Stimulated activated memory B cell treated with anti-CD40 and anti-IgM and Interleukin-4, amounts not matched to agents 10 μg/mL and 1 μg/mL and 100 μg/mL, for 72 hours (primary cell): ENCODE measurements around the gene TBC1D22B.
A peak's percentile ranks its signal among the peaks of the same experiment; 100 is the strongest.

ENCODE experiments used
- ATAC-seq: fragments of 150-1000 bp; cut with Tn5 transposase; 2 replicates; pipeline ENCODE4 v1.10.0; 2021
- H3K27ac Mint-ChIP-seq: one replicate; pipeline ENCODE4 v1.8.0; 2022; ENCODE audit warnings: mild to moderate bottlenecking, mixed read lengths
- H3K27me3 Mint-ChIP-seq: one replicate; pipeline ENCODE4 v1.8.0; 2022; ENCODE audit warnings: mixed read lengths
- H3K36me3 Mint-ChIP-seq: one replicate; pipeline ENCODE4 v1.8.0; 2022; ENCODE audit warnings: mixed read lengths
- H3K4me1 Mint-ChIP-seq: one replicate; pipeline ENCODE4 v1.8.0; 2022; ENCODE audit warnings: mixed read lengths
- H3K4me3 Mint-ChIP-seq: one replicate; pipeline ENCODE4 v1.8.0; 2022; ENCODE audit warnings: mild to moderate bottlenecking, moderate library complexity, mixed read lengths
- H3K9me3 Mint-ChIP-seq: one replicate; pipeline ENCODE4 v1.8.0; 2022; ENCODE audit warnings: mixed read lengths

TBC1D22B gene

DNA sequence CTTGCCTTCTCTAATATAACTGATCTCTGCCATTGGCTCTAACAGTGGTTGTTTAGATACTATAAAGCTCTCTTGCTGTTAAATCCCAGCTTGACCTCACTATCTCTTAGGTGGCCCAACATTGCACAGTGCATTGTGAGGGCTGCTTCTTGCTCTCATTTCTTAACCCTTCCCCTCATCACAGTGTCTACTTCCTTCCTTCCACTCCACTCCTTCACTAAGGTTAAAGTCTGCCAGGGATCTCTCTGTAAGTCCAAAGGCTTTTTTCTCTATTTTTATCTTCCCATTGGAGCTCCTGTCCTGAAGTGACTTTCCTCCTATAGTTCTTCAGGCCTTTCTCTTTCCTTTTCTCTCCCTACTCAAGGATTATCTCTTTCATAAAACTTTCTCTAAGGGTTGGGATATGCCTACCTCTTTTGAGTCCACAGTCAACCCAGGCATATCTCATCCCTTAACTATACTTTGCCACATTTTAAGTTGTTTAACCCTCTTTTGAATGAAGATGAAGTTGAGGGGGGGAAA is 4.0 kb upstream of the TBC1D22B start:
- Mint-ChIP-seq H3K4me1 (peaks cover 25% of the 10 kb centered on the region), H3K27me3 (peaks cover 11% of the 10 kb centered on the region), H3K4me3 (no peak overlapping the region), H3K36me3 (no peaks in the 10 kb centered on the region), H3K9me3 (no peaks in the 10 kb centered on the region), H3K27ac (no peak overlapping the region)
- no peak for ATAC-seq

DNA sequence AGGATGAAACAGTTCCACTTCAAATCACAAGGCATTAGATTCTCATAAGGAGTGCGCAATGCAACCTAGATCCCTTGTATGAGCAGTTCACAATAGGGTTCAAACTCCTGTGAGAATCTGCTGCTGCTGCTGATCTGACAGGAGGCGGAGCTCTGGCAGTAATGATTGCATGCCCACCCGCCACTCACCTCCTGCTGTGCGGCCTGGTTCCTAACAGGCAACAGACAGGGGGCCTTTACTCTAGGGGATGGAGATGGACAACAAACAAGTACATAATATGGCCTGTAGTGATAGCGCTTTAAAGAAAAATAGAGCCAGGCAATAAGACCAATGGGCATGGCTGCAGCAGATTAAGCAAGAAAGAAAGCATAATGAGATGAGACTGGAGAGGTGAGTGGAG is 2.7 kb upstream of the TBC1D22B start:
- no peak for ATAC-seq
- Mint-ChIP-seq H3K4me3 (no peak overlapping the region), H3K27me3 (no peaks in the 10 kb centered on the region), H3K9me3 (no peaks in the 10 kb centered on the region), H3K27ac (no peak overlapping the region), H3K4me1 (peaks cover 38% of the 10 kb centered on the region), H3K36me3 (no peaks in the 10 kb centered on the region)

DNA sequence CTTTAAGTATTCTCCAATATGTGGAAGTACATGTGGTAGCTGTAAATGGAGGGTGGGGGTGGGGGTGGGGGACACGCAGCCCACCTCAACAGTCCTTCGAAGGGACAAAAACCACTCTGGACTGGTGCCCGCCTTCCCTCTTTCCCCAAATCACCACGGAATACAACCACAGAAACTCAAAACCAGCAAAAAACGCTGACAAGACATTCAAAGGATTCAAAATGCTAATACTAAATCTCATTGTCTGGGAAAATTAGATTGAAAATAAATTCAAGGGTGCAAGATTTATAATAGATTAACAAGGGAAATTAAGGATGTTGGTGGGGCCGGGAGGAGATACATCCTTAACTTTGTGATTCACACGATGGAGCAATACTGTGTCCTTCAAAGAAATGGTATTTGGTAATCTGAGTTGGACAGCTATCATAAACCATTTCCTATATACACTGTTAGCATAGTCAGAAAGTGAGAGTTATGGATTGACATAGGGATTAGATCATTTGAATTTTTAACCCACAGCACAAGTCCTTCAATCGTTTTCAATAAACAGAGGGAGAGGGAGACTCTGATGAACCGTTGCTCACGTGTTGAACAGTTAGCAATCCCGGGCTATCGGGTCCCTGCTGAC is 766 bp upstream of the TBC1D22B start:
- H3K27ac Mint-ChIP-seq: peak overlapping the region; percentile 97
- no peaks in the 10 kb centered on the region for H3K36me3 Mint-ChIP-seq
- H3K9me3 Mint-ChIP-seq: no peaks in the 10 kb centered on the region
- peaks cover 41% of the 10 kb centered on the region for H3K4me1 Mint-ChIP-seq
- no peaks in the 10 kb centered on the region for H3K27me3 Mint-ChIP-seq
- peak overlapping the region; percentile 94 for H3K4me3 Mint-ChIP-seq
- no peak for ATAC-seq

DNA sequence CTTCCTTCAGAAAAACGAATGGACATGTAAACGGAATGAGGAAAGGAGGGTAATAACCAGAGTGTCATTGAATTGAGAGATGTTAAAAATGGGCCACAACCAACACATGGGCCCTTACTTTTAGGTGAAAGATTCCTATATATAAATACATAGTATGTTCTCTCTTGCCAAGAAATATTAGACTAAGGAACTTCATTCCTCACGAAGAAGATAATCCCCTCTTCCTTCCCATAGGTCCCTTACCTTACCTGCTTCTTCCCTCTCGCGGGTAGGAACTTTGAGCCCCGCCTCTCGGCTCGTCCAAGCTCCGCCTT is 295 bp upstream of the TBC1D22B start:
- Mint-ChIP-seq H3K27ac (peak overlapping the region; percentile 97), H3K4me3 (peak overlapping the region; percentile 94), H3K9me3 (no peaks in the 10 kb centered on the region), H3K4me1 (peaks cover 42% of the 10 kb centered on the region), H3K36me3 (no peaks in the 10 kb centered on the region), H3K27me3 (no peaks in the 10 kb centered on the region)
- ATAC-seq: no peak

DNA sequence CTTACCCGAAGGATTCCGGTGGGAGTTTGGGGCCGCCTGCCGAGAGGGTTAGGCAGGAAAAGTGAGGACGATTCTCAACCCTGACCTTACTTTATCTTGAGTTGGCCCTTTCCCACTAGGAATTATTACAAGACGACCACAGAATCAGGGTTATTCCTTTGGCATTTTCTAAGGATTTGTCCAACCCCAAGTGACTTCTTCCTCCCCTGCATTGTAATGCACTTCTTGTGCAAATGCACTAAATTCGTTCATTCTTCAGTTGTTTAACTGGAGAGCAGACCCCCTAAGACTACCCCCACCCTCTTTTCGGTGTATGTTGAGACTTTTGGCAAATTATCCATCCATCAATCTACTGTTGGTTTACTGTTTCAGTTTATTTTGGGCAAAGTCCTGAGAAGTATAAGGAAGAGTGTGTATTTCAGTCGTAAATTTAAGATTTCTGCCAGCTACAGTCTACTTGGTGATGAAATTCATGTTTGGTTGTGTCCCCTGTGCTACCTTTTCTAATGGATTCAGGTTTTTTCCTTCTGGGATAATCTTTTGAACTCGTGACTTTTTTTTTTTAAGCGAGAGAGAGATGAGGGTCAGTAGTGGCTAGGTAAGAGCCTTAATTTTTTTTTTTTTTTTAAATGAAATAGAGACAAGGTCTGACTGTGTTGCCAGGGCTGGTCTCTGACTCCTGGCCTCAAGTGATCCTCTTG is 983 bp downstream of the TBC1D22B start:
- Mint-ChIP-seq H3K9me3 (no peaks in the 10 kb centered on the region), H3K36me3 (peaks cover 6% of the 10 kb centered on the region), H3K4me3 (peak overlapping the region; percentile 94), H3K27ac (peak overlapping the region; percentile 97), H3K27me3 (no peaks in the 10 kb centered on the region), H3K4me1 (peaks cover 55% of the 10 kb centered on the region)
- no peak for ATAC-seq

DNA sequence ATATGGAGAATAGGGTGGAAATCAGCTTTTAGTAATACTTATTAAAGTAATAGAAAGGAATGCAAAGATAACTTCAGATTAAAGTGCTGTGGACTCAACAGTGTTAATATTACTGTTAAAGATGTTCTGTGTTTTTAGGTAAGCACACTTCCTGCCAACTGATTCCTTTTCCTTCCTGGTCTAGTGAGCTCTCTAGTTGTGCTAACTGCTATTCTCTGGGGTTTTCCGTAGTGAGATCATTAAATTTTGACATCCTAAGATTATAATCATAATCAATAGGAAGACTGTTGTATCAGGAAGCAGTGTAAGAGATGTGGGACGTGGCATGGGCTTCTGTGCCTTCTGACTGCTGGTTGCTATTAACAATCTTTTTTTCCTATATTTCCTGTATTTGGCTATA is 1.6 kb downstream of the TBC1D22B start:
- peaks cover 11% of the 10 kb centered on the region for H3K36me3 Mint-ChIP-seq
- peaks cover 56% of the 10 kb centered on the region for H3K4me1 Mint-ChIP-seq
- H3K27ac Mint-ChIP-seq: peak overlapping the region; percentile 97
- peak overlapping the region; percentile 60 for H3K4me3 Mint-ChIP-seq
- no peaks in the 10 kb centered on the region for H3K27me3 Mint-ChIP-seq
- no peaks in the 10 kb centered on the region for H3K9me3 Mint-ChIP-seq
- no peak for ATAC-seq

DNA sequence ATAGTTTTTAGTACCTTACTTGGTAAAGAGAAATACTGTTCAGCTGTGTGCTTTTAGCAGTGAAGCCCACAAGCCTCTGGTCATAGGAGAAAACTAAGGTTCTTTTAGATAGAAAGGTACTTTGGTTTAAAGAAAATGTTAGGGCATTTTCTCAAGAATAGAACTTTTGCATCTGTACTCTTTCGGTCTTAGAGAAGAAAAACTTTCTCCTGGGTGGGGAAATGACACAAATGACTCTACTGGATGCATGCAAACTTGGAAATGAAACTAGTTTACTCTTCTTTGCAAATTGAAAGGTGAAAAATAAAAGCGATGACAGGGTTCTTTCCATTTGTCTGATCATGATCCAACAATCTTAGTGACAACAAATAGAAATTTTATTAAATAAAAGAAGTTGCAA is 2.5 kb downstream of the TBC1D22B start:
- no peak for ATAC-seq
- H3K27ac Mint-ChIP-seq: peak overlapping the region; percentile 97
- peak overlapping the region; percentile 23 for H3K4me3 Mint-ChIP-seq
- no peaks in the 10 kb centered on the region for H3K27me3 Mint-ChIP-seq
- no peaks in the 10 kb centered on the region for H3K9me3 Mint-ChIP-seq
- H3K4me1 Mint-ChIP-seq: peaks cover 64% of the 10 kb centered on the region
- H3K36me3 Mint-ChIP-seq: peaks cover 11% of the 10 kb centered on the region

DNA sequence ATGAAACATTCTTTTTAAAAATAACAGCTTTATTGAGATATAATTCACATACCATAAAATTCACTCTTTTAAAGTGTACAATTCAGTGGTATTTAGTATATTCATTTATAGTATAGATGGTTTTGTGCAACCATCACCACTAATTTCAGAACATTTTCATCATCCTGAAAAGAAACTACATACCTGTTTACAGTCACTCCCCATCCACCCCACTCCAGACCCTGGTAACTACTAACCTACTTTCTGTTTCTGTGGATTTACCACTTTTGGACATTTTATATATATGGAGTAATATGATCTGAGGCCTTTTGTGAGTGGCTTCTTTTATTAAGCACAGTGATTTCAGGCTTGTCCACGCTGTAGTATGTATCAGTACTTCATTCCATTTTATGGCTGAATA is 2.9 kb downstream of the TBC1D22B start:
- Mint-ChIP-seq H3K36me3 (peaks cover 11% of the 10 kb centered on the region), H3K27me3 (no peaks in the 10 kb centered on the region), H3K4me1 (peaks cover 66% of the 10 kb centered on the region), H3K4me3 (no peak overlapping the region), H3K27ac (no peak overlapping the region), H3K9me3 (no peaks in the 10 kb centered on the region)
- no peak for ATAC-seq

DNA sequence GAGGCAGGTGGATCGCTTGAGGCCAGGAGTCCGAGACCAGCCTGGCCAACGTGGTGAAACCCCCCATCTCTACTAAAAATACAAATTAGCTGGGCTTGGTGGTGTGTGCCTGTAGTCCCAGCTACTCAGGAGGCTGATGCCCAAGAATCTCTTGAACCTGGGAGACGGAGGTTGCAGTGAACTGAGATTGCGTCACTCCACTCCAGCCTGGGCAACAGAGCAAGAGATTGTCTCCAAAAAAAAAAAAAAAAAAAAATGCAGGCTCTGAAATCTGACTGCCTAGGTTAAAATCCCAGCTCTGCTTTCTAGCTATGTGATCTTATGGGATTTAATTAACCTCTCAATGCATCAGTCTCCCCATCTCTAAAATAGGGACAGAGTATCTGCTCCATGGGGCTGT is 3.6 kb downstream of the TBC1D22B start:
- no peak overlapping the region for H3K4me3 Mint-ChIP-seq
- no peaks in the 10 kb centered on the region for H3K9me3 Mint-ChIP-seq
- no peak overlapping the region for H3K27ac Mint-ChIP-seq
- no peaks in the 10 kb centered on the region for H3K27me3 Mint-ChIP-seq
- no peak for ATAC-seq
- peaks cover 68% of the 10 kb centered on the region for H3K4me1 Mint-ChIP-seq
- peaks cover 11% of the 10 kb centered on the region for H3K36me3 Mint-ChIP-seq

DNA sequence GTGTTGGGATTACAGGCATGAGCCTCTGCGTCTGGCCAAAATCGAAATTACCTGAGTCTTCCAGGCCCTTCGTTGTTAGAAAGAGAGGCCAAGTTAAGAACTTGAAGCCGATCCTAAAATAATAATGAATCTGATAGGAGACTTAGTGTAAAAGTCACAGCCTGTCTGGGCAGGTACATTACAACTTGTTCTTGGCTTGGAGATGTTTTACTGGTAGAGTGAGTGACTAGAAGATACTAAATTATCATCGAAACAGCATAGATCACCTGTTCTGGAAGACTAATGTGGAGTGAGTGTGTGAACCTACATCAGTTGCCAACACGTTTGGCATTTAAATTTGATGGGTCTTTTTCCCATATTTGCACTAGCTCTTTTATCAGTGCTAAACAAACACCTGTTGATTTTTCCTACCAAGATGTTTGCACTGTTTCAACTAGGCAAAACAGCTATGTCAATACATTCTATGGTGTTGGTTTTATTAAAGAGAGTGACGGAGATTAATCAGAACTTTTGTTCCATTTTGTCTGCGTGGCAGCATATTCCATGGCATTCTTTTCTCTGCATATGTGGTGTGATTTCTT is 5.0 kb downstream of the TBC1D22B start:
- no peak overlapping the region for H3K4me3 Mint-ChIP-seq
- H3K27ac Mint-ChIP-seq: no peak overlapping the region
- H3K36me3 Mint-ChIP-seq: peaks cover 11% of the 10 kb centered on the region
- no peak for ATAC-seq
- peaks cover 59% of the 10 kb centered on the region for H3K4me1 Mint-ChIP-seq
- no peaks in the 10 kb centered on the region for H3K27me3 Mint-ChIP-seq
- H3K9me3 Mint-ChIP-seq: no peaks in the 10 kb centered on the region

DNA sequence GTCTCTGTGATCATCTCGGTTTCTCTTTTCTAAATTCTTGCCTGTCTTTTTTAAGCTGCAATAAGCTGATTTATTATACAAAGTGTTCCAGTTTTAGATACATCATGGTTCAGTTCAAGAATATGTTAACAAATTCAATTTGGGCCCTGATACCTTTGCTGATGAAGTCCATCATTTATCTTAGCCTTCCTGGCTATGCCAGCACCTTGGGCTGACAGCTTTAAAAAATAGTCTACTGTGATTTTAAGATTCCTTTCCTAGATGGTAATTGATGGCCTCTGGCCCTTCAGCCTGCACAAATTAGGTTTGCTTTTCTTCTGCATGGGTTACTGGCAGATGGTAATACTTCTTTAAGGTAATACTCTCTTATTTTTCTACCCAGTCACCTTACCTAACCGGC is 7.4 kb downstream of the TBC1D22B start:
- peaks cover 28% of the 10 kb centered on the region for H3K36me3 Mint-ChIP-seq

DNA sequence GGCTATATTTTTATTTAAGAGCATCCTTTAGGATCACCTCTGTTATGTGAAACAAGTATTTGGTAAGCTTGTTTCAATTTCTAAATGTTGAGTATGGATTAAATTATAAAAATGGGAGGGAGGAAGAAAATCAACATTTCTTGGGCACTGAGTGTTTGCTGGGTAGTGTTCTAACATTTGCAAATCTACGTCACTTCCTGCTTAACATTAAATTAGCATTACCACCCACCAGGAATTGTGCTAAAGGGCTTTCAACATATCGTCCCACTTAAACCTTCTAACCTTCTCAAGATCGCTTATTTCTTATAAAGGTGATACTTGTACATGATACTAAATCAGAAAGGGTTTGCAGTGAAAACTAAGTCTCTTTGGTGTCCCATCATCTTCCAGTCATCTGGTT is 8.3 kb downstream of the TBC1D22B start:
- Mint-ChIP-seq H3K4me1 (peaks cover 52% of the 10 kb centered on the region), H3K9me3 (no peaks in the 10 kb centered on the region), H3K27ac (no peak overlapping the region), H3K27me3 (no peaks in the 10 kb centered on the region), H3K36me3 (peaks cover 33% of the 10 kb centered on the region), H3K4me3 (no peak overlapping the region)
- no peak for ATAC-seq

More for the DNA sequence above, 7.4 kb downstream of the TBC1D22B start:
- ATAC-seq: no peak
- H3K4me3 Mint-ChIP-seq: no peak overlapping the region
- peaks cover 49% of the 10 kb centered on the region for H3K4me1 Mint-ChIP-seq
- no peaks in the 10 kb centered on the region for H3K27me3 Mint-ChIP-seq
- H3K27ac Mint-ChIP-seq: no peak overlapping the region
- H3K9me3 Mint-ChIP-seq: no peaks in the 10 kb centered on the region

DNA sequence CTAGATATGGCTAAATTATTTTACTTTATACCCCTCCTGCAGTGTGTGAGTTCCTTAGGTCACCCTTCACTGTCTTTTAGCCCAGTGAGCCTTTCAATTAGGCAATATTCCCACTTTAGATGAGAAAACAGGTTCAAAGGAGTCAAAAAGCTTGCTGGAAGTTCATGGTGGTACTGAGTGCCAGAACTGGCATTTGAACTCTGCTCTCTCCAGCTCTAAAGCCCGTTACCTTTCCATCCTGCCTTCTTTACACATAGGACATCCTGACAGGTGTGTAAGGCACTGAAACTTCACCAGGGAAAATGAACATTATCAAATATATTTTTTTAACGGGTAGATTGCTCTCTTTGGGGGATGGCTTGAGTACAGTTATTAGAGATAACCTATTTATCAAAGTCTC is 11.5 kb downstream of the TBC1D22B start:
- no peak for ATAC-seq
- Mint-ChIP-seq H3K9me3 (no peaks in the 10 kb centered on the region), H3K4me1 (peaks cover 48% of the 10 kb centered on the region), H3K27me3 (no peaks in the 10 kb centered on the region), H3K36me3 (peaks cover 39% of the 10 kb centered on the region), H3K27ac (no peak overlapping the region), H3K4me3 (no peak overlapping the region)

DNA sequence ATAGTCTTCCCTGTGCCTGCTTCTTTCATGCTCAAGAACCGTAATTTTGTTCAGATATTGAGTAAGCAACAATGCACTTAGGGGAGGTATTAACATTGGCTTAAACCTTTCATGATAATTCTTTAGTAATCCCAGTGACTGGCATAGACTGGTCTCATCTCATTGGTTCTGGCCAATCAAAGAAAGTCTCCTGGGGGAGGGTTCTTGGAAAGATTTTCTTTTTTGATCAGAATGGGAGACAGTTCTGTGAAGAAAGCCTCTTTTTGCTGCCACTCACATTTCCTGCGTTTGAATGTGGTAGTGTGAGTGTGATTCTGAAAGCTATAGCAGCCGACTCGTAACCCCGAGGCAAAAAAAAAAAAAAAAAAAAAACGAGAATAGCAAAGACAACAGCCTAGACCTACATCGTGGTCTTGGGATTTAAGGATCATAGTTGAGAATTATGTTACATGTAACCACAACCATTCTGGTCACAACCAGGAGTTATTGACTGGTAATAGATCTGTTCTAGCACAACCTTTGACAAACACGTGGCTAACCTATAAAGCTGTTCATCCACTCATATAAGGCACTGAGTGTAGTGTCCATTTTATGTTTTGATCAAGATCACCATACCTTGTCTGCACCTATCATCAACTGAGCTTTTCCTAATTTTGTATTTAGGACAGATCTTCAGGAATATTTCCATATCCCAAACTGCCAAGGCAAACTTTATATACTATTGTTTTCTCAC is 15.4 kb downstream of the TBC1D22B start:
- Mint-ChIP-seq H3K4me3 (no peak overlapping the region), H3K27me3 (no peaks in the 10 kb centered on the region), H3K27ac (no peak overlapping the region), H3K4me1 (peaks cover 55% of the 10 kb centered on the region), H3K9me3 (no peaks in the 10 kb centered on the region), H3K36me3 (peaks cover 41% of the 10 kb centered on the region)
- ATAC-seq: no peak

DNA sequence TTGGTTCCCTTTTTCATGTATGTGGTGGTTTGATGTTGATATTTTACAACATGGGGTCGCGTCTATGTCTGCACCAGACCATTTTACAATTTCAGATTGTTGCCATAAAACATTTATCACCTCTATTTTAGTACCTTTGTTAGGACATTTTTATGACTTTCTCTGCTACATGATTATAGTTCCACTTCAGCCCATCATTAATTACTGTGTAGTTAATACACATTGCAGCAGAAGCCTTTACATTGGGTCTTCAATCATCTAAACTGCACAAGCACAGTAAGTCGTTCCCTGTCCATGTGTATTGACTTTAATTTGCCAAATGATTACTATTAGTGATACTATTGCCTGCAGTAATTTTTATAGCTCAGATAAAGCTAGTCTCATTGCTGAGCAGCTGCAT is 16.1 kb downstream of the TBC1D22B start:
- H3K36me3 Mint-ChIP-seq: peaks cover 36% of the 10 kb centered on the region
- no peaks in the 10 kb centered on the region for H3K9me3 Mint-ChIP-seq
- peaks cover 49% of the 10 kb centered on the region for H3K4me1 Mint-ChIP-seq
- ATAC-seq: no peak
- H3K27me3 Mint-ChIP-seq: no peaks in the 10 kb centered on the region
- no peak overlapping the region for H3K27ac Mint-ChIP-seq
- no peak overlapping the region for H3K4me3 Mint-ChIP-seq
